Stomach (tissue), 9 donors: ENCODE results near the gene THOC2. TPM values are rescaled to one million over a fixed set of nuclear protein-coding genes. Genes with fewer than 3 reads are reported as not detected.
"Not testable (repeated sequence)": the region's sequence is repeated elsewhere in the genome, so short reads cannot be mapped to it uniquely, and the experiment has no call there.

Experiments used
- DNase-seq, 2 donors: peaks; one replicate each; pipeline versions ENCODE4 v3.0.0 to v3.0.0-alpha.2; 2013 to 2019
- H3K27ac ChIP-seq, 5 donors: fragments of 200-600 bp in 4 of 5; sonication (generic) in 4 of 5; one replicate each; pipeline ENCODE4 v1.5.1; 2013 to 2019; ENCODE audit warnings: mild to moderate bottlenecking in 1 of 5, moderate library complexity in 1 of 5
- H3K27me3 ChIP-seq, 3 donors: fragments of 200-600 bp; sonication (generic); one replicate each; pipeline ENCODE4 v1.5.1; 2017 to 2019; ENCODE audit warnings: mixed run types in 1 of 3
- H3K36me3 ChIP-seq, 4 donors: fragments of 200-600 bp; sonication (generic); 1 replicate in 3 of 4; 2 replicates in 1 of 4; pipeline ENCODE4 v1.5.1; 2016 to 2019
- H3K4me1 ChIP-seq, 4 donors: fragments of 200-600 bp; sonication (generic); one replicate each; pipeline ENCODE4 v1.5.1; 2016 to 2019
- H3K4me3 ChIP-seq, 4 donors: fragments of 200-600 bp; sonication (generic) in 3 of 4; one replicate each; pipeline ENCODE4 v1.5.1; 2016 to 2019; ENCODE audit warnings: mild to moderate bottlenecking in 1 of 4
- H3K9me3 ChIP-seq, 4 donors: fragments of 200-600 bp; sonication (generic); one replicate each; pipeline ENCODE4 v1.5.1; 2016 to 2019
- EP300 ChIP-seq: sonication (generic); formaldehyde crosslinking; IDR thresholded peaks from one replicate; pipeline ENCODE4 v1.6.1; 2017; ENCODE audit warnings: antibody characterized with exemption
- POLR2A ChIP-seq, 4 donors: fragments of 450-650 bp; IDR thresholded peaks; one replicate each; pipeline ENCODE4 v1.6.1; 2016; ENCODE audit warnings: antibody characterized with exemption in 4 of 4, control low read depth in 2 of 4, mild to moderate bottlenecking in 1 of 4, moderate library complexity in 1 of 4
- POLR2AphosphoS5 ChIP-seq, 3 donors: sonication (generic); formaldehyde crosslinking; IDR thresholded peaks; one replicate each; pipeline ENCODE4 v1.6.1; 2016; ENCODE audit warnings: antibody characterized with exemption in 3 of 3
- WGBS, 5 donors: extraction: QIAGEN DNeasy Blood & Tissue Kit in 3 of 5; methylation state at CpG; one replicate each; pipeline versions ENCODE4 v1.1.5 to v1.1.7; 2013 to 2018; 5-methylcytosine and 5-hydroxymethylcytosine counted together
- intact Hi-C: fragments of 100-400 bp; cut with DNase I; formaldehyde crosslinking; loops from one replicate; pipeline ENCODE4 v1.15.1; 2023; ENCODE audit warnings: low total_unique reads
- polyA plus RNA-seq, 3 donors: library from polyadenylated mRNA; stranded (reverse); fragments of 200-250 nt; gene quantifications; one replicate each; pipeline ENCODE4 v1.2.3, GENCODE V29; 2013
- total RNA-seq, 5 donors: library from RNA; depleted of rRNA; stranded (reverse); fragments of >200 nt; gene quantifications; one replicate each; pipeline versions ENCODE4 v1.1.0 to v1.2.3, GENCODE V29; 2014 to 2016
- TF ChIP-seq, protein P1 (sequence below), 7 experiments: fragments of 450-650 bp in 4 of 7; fragments of 200-600 bp in 3 of 7; sonication (generic) in 3 of 7; IDR thresholded peaks; one replicate each; pipeline ENCODE4 v1.5.1; 2016 to 2019; ENCODE audit warnings: antibody characterized with exemption in 7 of 7, control low read depth in 2 of 7, mild to moderate bottlenecking in 1 of 7
- donor health status: healthy with polysubstance abuse.
- donor health status: Bipolar disorder and iron deficiency.
- donor health status: healthy.

THOC2 gene
- total and polyA plus RNA-seq, 8 donors = 17.7 to 217 (median 133) TPM

DNA sequence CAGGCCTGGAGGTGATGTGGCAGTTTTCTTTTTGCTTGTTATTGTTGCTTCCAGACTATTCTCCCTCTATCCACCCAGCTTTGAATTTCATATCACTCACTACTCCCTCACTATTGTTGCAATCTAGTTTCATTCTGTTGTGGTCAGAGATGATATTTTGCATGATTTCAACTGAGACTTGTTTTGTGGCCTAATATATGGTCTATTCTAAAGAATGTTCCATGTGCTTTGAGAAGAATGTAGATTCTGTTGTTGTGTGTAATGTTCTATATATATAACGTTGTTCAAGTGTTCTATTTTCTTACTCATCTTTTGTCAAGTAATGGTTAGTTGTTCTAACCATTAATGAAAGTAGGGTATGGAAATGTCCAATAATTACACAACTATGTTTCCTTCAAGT lies 59.0 kb downstream of the THOC2 start:
- peaks cover 0 to 34% (median 20%) of the 10 kb centered on the region in 4 donors for H3K36me3 ChIP-seq
- DNase-seq = no peak
- H3K27me3 ChIP-seq = no peaks in the 10 kb centered on the region
- no peak overlapping the region for H3K4me3 ChIP-seq
- no peaks in the 10 kb centered on the region for H3K9me3 ChIP-seq
- intact Hi-C loops = no loop called here
- TF ChIP-seq POLR2AphosphoS5 (IDR thresholded peaks at IDR 0.05) = no peak
- TF ChIP-seq POLR2A (IDR thresholded peaks at IDR 0.05) = no peak
- TF ChIP-seq, protein P1, sequence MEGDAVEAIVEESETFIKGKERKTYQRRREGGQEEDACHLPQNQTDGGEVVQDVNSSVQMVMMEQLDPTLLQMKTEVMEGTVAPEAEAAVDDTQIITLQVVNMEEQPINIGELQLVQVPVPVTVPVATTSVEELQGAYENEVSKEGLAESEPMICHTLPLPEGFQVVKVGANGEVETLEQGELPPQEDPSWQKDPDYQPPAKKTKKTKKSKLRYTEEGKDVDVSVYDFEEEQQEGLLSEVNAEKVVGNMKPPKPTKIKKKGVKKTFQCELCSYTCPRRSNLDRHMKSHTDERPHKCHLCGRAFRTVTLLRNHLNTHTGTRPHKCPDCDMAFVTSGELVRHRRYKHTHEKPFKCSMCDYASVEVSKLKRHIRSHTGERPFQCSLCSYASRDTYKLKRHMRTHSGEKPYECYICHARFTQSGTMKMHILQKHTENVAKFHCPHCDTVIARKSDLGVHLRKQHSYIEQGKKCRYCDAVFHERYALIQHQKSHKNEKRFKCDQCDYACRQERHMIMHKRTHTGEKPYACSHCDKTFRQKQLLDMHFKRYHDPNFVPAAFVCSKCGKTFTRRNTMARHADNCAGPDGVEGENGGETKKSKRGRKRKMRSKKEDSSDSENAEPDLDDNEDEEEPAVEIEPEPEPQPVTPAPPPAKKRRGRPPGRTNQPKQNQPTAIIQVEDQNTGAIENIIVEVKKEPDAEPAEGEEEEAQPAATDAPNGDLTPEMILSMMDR (IDR thresholded peaks at IDR 0.05) = no peak
- TF ChIP-seq EP300 = no peak
- WGBS, 5 donors = 48 to 86% (median 84%) methylated on average over 1 of the region's 1 CpG
- H3K4me1 ChIP-seq = no peaks in the 10 kb centered on the region
- H3K27ac ChIP-seq = no peak overlapping the region

DNA sequence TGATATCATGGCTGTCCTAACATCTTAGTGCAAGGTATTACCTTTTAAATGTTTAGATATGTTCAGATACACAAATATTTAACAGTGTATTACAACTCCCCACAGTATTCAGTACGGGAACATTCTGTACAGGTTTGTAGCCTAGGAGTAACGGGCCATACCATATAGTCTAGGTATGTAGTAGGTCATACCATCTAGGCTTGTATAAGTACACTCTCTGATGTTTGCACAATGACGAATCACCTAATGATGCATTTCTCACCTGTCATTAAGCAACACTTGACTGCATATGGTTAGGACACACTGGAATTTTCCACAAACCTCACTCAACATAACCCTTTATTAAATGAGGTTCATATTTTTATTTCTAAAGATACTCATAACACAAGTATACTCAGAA lies 67.7 kb downstream of the THOC2 start:
- Histone ChIP-seq H3K27me3 (no peaks in the 10 kb centered on the region), H3K4me3 (no peak overlapping the region), H3K36me3 (peaks cover 0 to 54% (median 49%) of the 10 kb centered on the region in 4 donors), H3K9me3 (peaks cover 0 to 5% (median 0%) of the 10 kb centered on the region in 4 donors), H3K27ac (no peak overlapping the region), H3K4me1 (no peaks in the 10 kb centered on the region)
- WGBS, 5 donors = 75 to 81% (median 76%) methylated on average over 3 of the region's 3 CpGs
- intact Hi-C loops = no loop called here
- TF ChIP-seq POLR2A (IDR thresholded peaks at IDR 0.05) (no peak), EP300 (no peak), POLR2AphosphoS5 (IDR thresholded peaks at IDR 0.05) (no peak)
- TF ChIP-seq, protein P1 (IDR thresholded peaks at IDR 0.05) = no peak
- peak in 1 of 2 donors; percentile 17 for DNase-seq

DNA sequence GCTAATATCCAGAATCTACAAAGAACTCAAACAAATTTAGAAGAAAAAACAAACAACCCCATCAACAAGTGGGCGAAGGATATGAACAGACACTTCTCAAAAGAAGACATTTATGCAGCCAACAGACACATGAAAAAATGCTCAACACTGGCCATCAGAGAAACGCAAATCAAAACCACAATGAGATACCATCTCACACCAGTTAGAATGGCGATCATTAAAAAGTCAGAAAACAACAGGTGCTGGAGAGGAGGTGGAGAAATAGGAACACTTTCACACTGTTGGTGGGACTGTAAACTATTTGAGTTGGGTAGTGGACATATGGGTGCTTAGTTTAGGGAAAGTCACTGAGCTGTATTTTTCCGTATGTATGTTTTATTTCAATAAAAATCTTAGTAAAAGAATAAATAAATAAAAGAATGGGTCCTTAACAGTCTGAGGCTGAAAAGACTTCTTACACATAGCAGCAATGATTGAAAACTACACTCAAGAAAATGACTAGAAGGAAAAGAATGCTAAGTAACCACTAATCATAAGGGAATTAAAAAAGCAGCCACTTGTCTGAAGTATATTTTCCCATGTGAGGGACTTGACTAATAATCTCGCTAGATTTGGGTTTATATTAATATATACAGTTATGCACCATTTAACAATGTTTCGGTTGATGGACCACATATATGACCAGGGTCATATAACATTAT lies 68.2 kb downstream of the THOC2 start:
- WGBS, 5 donors = 83 to 99% (median 94%) methylated on average over 6 of the region's 6 CpGs
- DNase-seq, H3K27me3 ChIP-seq, H3K27ac ChIP-seq, H3K4me1 ChIP-seq, intact Hi-C loops, H3K9me3 ChIP-seq, H3K4me3 ChIP-seq: not testable (repeated sequence)
- peaks cover 0 to 54% (median 47%) of the 10 kb centered on the region in 4 donors for H3K36me3 ChIP-seq

DNA sequence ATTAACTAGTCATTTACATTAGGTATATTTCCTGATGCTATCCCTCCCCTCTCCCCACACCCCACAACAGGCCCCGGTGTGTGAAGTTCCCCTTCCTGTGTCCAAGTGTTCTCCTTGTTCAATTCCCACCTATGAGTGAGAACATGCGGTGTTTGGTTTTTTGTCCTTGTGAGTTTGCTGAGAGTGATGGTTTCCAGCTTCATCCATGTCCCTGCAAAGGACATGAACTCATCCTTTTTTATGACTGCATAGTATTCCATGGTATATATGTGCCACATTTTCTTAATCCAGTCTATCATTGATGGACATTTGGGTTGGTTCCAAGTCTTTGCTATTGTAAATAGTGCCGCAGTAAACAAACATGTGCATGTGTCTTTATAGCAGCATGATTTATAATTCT lies 69.1 kb downstream of the THOC2 start:
- H3K4me3 ChIP-seq, H3K27ac ChIP-seq, H3K9me3 ChIP-seq, DNase-seq, H3K4me1 ChIP-seq, H3K27me3 ChIP-seq, intact Hi-C loops: not testable (repeated sequence)
- 90 to 100% (median 93%) methylated on average over 3 of the region's 3 CpGs for WGBS, 5 donors
- H3K36me3 ChIP-seq = peaks cover 0 to 54% (median 47%) of the 10 kb centered on the region in 4 donors

DNA sequence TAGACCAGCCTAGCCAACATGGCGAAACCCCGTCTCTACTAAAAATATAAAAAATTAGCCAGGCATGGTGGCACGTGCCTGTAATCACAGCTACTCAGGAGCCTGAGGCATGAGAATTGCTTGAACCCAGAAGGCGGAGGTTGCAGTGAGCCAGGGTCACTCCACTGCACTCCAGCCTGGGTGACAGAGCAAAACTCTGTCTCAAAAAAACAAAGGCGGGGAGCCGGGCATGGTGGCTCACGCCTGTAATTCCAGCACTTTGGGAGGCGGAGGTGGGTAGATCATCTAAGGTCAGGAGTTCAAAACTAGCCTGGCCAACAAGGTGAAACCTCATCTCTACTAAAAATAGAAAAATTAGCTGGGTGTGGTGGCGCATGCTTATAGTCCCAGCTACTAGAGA lies 76.3 kb downstream of the THOC2 start:
- DNase-seq, H3K4me1 ChIP-seq, H3K4me3 ChIP-seq, H3K27ac ChIP-seq, H3K27me3 ChIP-seq, H3K9me3 ChIP-seq, intact Hi-C loops: not testable (repeated sequence)
- 92 to 100% (median 95%) methylated on average over 3 to 9 of the region's 9 CpGs for WGBS, 5 donors
- peaks cover 0 to 12% (median 8%) of the 10 kb centered on the region in 4 donors for H3K36me3 ChIP-seq

DNA sequence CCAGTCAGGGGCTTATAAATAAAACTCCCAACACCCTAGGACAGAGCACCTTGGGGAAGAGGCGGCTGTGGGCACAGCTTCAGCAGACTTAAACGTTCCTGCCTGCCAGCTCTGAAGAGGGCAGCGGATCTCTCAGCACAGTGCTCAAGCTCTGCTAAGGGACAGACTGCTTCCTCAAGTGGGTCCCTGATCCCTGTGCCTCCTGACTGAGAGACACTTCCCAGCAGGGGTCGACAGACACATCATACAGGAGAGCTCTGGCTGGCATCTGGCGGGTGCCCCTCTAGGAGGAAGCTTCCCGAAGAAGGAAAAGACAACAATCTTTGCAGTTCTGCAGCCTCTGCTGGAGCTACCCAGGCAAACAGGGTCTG lies 84.1 kb downstream of the THOC2 start:
- H3K4me3 ChIP-seq, intact Hi-C loops, H3K27me3 ChIP-seq, DNase-seq, H3K9me3 ChIP-seq, H3K36me3 ChIP-seq: not testable (repeated sequence)
- Histone ChIP-seq H3K27ac (peak overlapping the region in 3 of 5 donors; percentile 3 to 46 (median 24)), H3K4me1 (peaks cover 0 to 14% (median 9%) of the 10 kb centered on the region in 4 donors)
- 47 to 63% (median 56%) methylated on average over 6 of the region's 6 CpGs for WGBS, 5 donors
